GM13977 (cell line): Measurements from ENCODE around the gene ELP4.

Experiments used
- DNase-seq: peaks from one replicate; pipeline ENCODE4 v3.0.0; 2012; ENCODE audit warnings: low spot score
- in situ Hi-C: fragments of 300-500 bp; cut with MboI; formaldehyde crosslinking; loops from one replicate; pipeline ENCODE4 v1.12.0; 2022; ENCODE audit warnings: low sequenced_read_pairs, low pct_unique_long_range_greater_than_20kb, mixed read lengths, inconsistent platforms; ENCODE audit not compliant: unreplicated experiment
- TF ChIP-seq, protein P1 (sequence below): IDR thresholded peaks from 2 replicates; pipeline ENCODE4 v1.5.1; 2012; ENCODE audit warnings: mild to moderate bottlenecking, control low read depth; ENCODE audit not compliant: insufficient read depth; ENCODE audit errors: extremely low read depth, missing control alignments

The ELP4 gene

DNA sequence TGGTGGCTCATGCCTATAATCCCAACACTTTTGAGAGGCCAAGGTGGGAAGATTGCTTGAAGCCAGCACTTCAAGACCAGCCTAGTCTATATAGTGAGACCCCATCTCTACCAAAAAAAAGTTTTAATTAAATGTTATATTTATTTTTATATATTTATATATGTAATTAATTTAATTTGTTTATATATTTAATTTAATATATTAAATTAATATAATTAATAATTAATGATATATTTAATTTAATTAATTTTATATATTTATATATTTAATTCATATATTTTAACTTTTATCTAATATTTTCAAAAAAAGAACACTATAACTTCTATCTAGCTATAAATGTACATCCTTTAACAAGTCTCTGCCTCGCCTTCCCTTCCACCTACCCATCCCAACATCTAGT is 196.8 kb downstream of the ELP4 start:
- TF ChIP-seq, protein P1, sequence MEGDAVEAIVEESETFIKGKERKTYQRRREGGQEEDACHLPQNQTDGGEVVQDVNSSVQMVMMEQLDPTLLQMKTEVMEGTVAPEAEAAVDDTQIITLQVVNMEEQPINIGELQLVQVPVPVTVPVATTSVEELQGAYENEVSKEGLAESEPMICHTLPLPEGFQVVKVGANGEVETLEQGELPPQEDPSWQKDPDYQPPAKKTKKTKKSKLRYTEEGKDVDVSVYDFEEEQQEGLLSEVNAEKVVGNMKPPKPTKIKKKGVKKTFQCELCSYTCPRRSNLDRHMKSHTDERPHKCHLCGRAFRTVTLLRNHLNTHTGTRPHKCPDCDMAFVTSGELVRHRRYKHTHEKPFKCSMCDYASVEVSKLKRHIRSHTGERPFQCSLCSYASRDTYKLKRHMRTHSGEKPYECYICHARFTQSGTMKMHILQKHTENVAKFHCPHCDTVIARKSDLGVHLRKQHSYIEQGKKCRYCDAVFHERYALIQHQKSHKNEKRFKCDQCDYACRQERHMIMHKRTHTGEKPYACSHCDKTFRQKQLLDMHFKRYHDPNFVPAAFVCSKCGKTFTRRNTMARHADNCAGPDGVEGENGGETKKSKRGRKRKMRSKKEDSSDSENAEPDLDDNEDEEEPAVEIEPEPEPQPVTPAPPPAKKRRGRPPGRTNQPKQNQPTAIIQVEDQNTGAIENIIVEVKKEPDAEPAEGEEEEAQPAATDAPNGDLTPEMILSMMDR, result no peak
- in situ Hi-C loops, result no loop called here
- DNase-seq, result no peak

DNA sequence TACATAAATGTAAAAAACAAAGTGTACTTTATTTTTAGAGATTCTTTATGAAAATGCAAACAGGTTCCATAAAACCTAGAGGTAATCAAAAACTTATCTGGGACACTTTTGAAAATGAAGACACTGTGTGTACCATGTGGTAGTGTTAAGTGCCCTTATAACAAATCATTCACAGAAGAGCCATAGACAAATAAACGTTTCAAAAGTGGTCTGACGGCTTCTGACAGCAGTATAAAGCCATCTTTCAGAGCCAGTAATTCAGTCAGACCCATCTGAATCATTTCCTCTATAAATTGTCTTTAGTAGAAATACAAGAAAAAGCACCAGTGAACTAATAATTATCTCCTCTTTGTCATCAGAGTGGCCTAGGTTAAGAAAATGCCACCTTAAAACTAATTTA is 201.6 kb downstream of the ELP4 start:
- in situ Hi-C loops, result no loop called here
- TF ChIP-seq, protein P1, result no peak
- DNase-seq, result no peak

DNA sequence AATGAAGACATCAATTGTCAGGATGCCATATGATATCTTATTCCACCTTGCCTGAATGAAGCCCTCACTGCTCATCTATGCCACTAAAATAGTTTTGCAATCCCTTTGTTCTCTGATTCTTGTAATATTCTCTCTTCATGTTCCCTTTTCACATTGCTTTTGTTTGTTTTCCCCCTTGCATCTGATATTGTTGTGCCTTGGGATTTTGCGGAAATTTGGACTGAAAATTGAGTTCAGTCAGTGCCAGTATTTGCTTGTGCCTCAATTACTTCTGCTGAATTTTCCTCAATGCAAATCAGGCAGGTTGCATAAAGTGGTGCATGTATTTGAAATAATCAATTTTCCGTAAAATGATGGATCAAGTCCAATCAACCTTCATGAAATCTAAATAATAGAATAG is 203.3 kb downstream of the ELP4 start:
- in situ Hi-C loops, result no loop called here
- TF ChIP-seq, protein P1, result no peak

DNA sequence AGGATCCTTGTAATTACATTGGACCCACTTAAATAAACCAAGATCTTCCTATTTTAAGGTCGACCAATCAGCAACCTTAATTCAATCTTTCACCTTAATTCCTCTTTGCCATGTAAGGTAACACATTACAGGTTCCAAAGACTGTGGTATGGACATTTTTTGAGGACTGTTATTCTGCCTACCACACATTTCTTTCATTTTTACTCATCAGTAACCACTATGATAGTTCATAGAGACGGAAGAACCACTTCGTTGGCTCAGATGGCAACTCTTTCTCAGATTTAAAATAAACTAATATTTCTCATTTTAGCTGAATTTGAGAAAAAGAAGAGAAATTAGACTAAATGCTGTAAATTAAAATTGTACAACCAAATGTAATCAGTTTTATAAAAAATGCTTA is 205.3 kb downstream of the ELP4 start:
- in situ Hi-C loops, result no loop called here
- TF ChIP-seq, protein P1, result no peak
- no peak for DNase-seq

More for the DNA sequence above, 203.3 kb downstream of the ELP4 start:
- DNase-seq, result no peak

DNA sequence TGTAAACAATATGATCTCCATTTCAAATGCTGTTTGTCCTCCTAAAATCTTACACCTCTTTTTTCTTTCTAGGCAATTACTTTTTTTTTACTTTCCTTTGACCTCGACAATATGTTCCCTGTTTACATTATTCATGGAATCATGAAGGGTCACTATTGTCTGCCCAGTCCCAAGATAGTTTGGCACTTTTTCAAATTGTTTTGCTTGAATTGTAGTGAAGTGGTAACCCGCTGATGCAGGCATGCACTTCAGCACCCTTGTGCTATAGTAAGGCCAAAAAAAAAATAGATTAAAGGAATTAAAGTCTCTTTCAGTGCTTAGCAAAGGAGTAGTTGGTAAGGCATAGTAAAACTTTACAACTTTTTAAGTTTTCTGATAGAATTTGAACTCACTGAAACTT is 210.7 kb downstream of the ELP4 start:
- in situ Hi-C loops, result no loop called here
- TF ChIP-seq, protein P1, result no peak
- DNase-seq, result no peak

DNA sequence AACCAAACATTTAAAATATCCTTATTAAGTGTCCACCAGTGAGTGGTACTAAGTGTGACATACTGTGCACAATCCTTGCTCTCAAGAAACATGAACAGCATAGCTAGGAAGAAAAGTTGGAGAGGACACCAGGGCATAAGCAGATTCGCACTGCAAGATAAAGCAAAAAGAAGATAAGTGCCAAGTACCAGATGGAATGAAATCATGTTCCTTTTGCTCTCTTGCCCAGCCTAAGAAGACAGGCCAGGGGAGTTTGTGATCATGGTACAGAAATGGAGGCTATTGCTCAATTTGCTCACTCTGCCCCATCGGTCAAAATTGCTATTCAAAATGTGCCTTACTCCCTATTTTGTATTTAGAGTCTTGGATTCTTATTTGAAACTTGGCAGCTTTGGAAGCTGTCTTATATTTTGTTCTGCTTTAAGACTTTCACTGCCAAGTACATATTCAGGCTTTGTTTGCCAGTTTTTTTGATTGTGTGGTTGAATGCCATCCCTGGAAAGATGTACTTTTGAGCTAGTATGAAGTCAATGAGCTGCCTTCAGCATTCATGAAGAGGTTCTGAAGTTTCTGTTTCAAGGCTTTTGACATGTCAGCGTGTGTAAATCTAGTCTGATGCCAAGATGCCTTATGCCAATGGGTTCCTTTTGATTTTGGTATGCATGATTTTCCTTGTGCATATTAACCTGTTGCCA is 211.3 kb downstream of the ELP4 start:
- TF ChIP-seq, protein P1, result no peak
- in situ Hi-C loops, result no loop called here

DNA sequence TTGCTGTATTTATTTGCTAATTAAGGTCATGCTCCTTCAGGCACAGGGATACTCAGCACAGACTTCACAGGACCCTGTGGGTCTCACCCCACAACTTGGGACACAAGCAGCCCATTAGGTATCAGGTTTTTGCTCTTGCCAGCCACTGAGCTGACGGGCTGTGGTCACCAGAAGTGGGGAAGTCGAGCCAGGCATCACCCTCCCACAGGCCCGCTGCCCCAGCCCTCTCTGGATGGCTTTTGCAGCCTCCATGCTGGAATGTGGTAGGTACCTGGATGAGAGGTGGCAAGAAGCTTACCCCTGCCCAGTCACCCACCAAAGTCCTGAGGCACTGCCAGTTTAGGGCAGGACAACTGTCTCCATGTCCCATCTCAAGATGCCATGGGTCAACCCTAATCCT is 213.2 kb downstream of the ELP4 start:
- TF ChIP-seq, protein P1, result no peak
- in situ Hi-C loops, result no loop called here
- no peak for DNase-seq

More for the DNA sequence above, 211.3 kb downstream of the ELP4 start:
- DNase-seq, result no peak
